Measurements from ENCODE around the gene EP400.

Gene EP400

DNA sequence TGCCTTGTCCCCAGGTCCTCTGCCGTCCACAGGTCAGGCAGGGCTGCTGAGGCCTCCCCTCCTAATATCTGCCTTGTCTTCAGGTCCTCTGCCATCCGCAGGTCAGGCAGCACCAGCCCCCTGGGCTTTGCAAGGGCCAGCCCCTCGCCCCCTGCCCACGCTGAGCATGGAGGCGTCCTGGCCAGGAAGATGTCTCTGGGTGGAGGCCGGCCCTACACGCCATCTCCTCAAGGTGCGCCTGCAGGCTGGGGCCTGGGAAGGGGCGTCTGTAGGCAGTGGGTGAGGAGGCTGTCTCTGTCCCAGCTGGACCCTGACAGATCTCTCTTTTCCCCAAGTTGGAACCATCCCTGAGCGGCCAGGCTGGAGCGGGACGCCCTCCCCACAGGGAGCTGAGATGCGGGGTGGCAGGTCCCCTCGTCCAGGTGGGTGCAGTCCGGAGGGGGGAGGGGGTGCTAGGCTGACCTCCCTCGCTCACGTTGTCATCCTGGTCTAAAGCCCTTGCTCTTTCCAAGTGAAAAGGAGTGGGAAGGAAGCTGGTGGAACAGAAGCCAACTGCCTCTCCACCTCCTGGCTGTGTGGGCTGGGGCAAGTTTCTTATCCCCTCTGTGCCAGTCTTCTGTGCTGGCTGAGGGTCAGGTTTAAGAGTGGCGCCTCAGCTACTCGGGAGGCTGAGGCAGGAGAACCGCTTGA lies 34.6 kb upstream of the EP400 start:
- H3K4me3 ChIP-seq (ENCODE audit: low read length) = no peak overlapping the region
- peaks cover 12% of the 10 kb centered on the region for H3K4me1 ChIP-seq (ENCODE audit: control insufficient read depth, insufficient read depth, low read length)
- no peaks in the 10 kb centered on the region for H3K27me3 ChIP-seq (ENCODE audit: control insufficient read depth, insufficient read depth, low read length)
- no peaks in the 10 kb centered on the region for H3K9me3 ChIP-seq (replicated peaks; ENCODE audit: low read length)
- H3K9ac ChIP-seq (ENCODE audit: low read depth, low read length) = no peak overlapping the region
- no peak overlapping the region for H3K4me2 ChIP-seq (ENCODE audit: low read length)
- peaks cover 44% of the 10 kb centered on the region for H3K36me3 ChIP-seq (ENCODE audit: insufficient read depth, low read length)

- H3K4me1 ChIP-seq (ENCODE audit: control insufficient read depth, insufficient read depth, low read length) = peaks cover 12% of the 10 kb centered on the region
- H3K36me3 ChIP-seq (ENCODE audit: insufficient read depth, low read length) = peaks cover 45% of the 10 kb centered on the region
- H3K27me3 ChIP-seq (ENCODE audit: control insufficient read depth, insufficient read depth, low read length) = no peaks in the 10 kb centered on the region
Measured at GRCh38 chr12:131915823-131916222, 33.9 kb upstream of the EP400 start.

DNA sequence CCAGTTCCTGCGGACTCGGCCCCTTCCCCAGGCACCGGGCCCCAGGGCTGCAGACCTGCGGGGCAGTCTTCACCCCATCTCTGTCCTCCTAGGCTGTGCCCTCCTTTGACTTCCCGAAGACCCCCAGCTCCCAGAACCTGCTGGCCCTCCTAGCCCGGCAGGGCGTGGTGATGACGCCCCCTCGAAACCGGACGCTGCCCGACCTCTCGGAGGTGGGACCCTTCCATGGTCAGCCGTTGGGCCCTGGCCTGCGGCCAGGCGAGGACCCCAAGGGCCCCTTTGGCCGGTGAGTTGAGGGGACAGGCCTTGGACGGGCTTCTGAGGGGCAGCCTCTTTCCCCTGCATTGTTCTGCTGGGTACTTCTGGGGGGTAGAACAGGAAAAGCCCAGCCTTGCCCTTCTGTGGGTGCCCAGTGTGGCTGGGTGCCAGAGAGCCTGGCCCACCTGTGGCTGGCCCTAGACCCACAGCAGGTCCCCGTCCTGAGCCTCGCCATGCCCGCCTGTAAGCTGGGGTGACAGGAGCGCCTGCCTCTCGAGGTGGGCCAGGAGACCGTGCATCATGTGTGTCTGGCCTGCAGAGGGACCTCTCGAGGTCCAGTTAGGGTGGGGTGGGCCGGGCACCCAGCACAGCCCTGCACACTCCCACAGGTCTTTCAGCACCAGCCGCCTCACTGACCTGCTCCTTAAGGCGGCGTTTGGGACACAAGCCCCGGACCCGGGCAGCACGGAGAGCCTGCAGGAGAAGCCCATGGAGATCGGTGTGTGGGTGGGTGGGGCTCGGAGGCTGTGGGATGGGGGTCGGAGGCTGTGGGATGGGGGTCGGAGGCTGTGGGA lies 33.2 kb upstream of the EP400 start:
- H3K9me3 ChIP-seq (replicated peaks; ENCODE audit: low read length) = no peaks in the 10 kb centered on the region

More at GRCh38 chr12:131915823-131916222, 33.9 kb upstream of the EP400 start:
- Histone ChIP-seq H3K4me2 (ENCODE audit: low read length) (no peak overlapping the region), H3K9ac (ENCODE audit: low read depth, low read length) (no peak overlapping the region), H3K4me3 (ENCODE audit: low read length) (no peak overlapping the region), H3K9me3 (replicated peaks; ENCODE audit: low read length) (no peaks in the 10 kb centered on the region)

GRCh38 chr12:131917139-131917710 lies 32.5 kb upstream of the EP400 start:
- no peaks in the 10 kb centered on the region for H3K9me3 ChIP-seq (replicated peaks; ENCODE audit: low read length)
- peaks cover 45% of the 10 kb centered on the region for H3K36me3 ChIP-seq (ENCODE audit: insufficient read depth, low read length)
- H3K27me3 ChIP-seq (ENCODE audit: control insufficient read depth, insufficient read depth, low read length) = no peaks in the 10 kb centered on the region
- H3K4me1 ChIP-seq (ENCODE audit: control insufficient read depth, insufficient read depth, low read length) = peaks cover 9% of the 10 kb centered on the region
- H3K9ac ChIP-seq (ENCODE audit: low read depth, low read length) = no peak overlapping the region
- no peak overlapping the region for H3K4me2 ChIP-seq (ENCODE audit: low read length)
- H3K4me3 ChIP-seq (ENCODE audit: low read length) = no peak overlapping the region

More for the DNA sequence above, 33.2 kb upstream of the EP400 start:
- Histone ChIP-seq H3K4me1 (ENCODE audit: control insufficient read depth, insufficient read depth, low read length) (peaks cover 12% of the 10 kb centered on the region), H3K4me2 (ENCODE audit: low read length) (no peak overlapping the region), H3K36me3 (ENCODE audit: insufficient read depth, low read length) (peaks cover 45% of the 10 kb centered on the region), H3K9ac (ENCODE audit: low read depth, low read length) (no peak overlapping the region), H3K27me3 (ENCODE audit: control insufficient read depth, insufficient read depth, low read length) (no peaks in the 10 kb centered on the region), H3K4me3 (ENCODE audit: low read length) (no peak overlapping the region)

- Histone ChIP-seq H3K9ac (ENCODE audit: low read depth, low read length) (no peak overlapping the region), H3K27me3 (ENCODE audit: control insufficient read depth, insufficient read depth, low read length) (no peaks in the 10 kb centered on the region), H3K36me3 (ENCODE audit: insufficient read depth, low read length) (peaks cover 45% of the 10 kb centered on the region), H3K9me3 (replicated peaks; ENCODE audit: low read length) (no peaks in the 10 kb centered on the region), H3K4me3 (ENCODE audit: low read length) (no peak overlapping the region), H3K4me2 (ENCODE audit: low read length) (no peak overlapping the region), H3K4me1 (ENCODE audit: control insufficient read depth, insufficient read depth, low read length) (peaks cover 3% of the 10 kb centered on the region)
Measured at GRCh38 chr12:131917711-131918306, 31.9 kb upstream of the EP400 start.

GRCh38 chr12:131918311-131919050 lies 31.3 kb upstream of the EP400 start:
- H3K4me2 ChIP-seq (ENCODE audit: low read length) = no peak overlapping the region
- H3K4me1 ChIP-seq (ENCODE audit: control insufficient read depth, insufficient read depth, low read length) = no peaks in the 10 kb centered on the region
- H3K27me3 ChIP-seq (ENCODE audit: control insufficient read depth, insufficient read depth, low read length) = no peaks in the 10 kb centered on the region
- no peak overlapping the region for H3K9ac ChIP-seq (ENCODE audit: low read depth, low read length)
- H3K4me3 ChIP-seq (ENCODE audit: low read length) = no peak overlapping the region
- H3K9me3 ChIP-seq (replicated peaks; ENCODE audit: low read length) = no peaks in the 10 kb centered on the region
- peaks cover 50% of the 10 kb centered on the region for H3K36me3 ChIP-seq (ENCODE audit: insufficient read depth, low read length)

DNA sequence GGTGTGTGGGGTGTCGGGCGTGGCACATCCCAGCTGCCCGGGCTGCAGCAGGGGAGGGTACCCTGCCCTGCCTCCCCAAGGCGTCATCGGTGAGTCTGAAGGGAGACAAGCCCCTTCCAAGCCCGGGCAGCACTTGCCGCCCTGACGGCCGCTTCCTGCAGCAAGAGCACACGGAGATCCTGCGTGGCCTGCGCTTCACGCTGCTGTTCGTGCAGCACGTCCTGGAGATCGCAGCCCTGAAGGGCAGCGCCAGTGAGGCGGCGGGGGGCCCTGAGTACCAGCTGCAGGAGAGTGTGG lies 30.7 kb upstream of the EP400 start:
- Histone ChIP-seq H3K4me2 (ENCODE audit: low read length) (no peak overlapping the region), H3K9me3 (replicated peaks; ENCODE audit: low read length) (no peaks in the 10 kb centered on the region), H3K4me3 (ENCODE audit: low read length) (no peak overlapping the region), H3K9ac (ENCODE audit: low read depth, low read length) (no peak overlapping the region), H3K4me1 (ENCODE audit: control insufficient read depth, insufficient read depth, low read length) (no peaks in the 10 kb centered on the region), H3K36me3 (ENCODE audit: insufficient read depth, low read length) (peaks cover 48% of the 10 kb centered on the region), H3K27me3 (ENCODE audit: control insufficient read depth, insufficient read depth, low read length) (no peaks in the 10 kb centered on the region)

- no peaks in the 10 kb centered on the region for H3K27me3 ChIP-seq (ENCODE audit: control insufficient read depth, insufficient read depth, low read length)
- no peak overlapping the region for H3K4me3 ChIP-seq (ENCODE audit: low read length)
- peaks cover 2% of the 10 kb centered on the region for H3K4me1 ChIP-seq (ENCODE audit: control insufficient read depth, insufficient read depth, low read length)
- H3K36me3 ChIP-seq (ENCODE audit: insufficient read depth, low read length) = peaks cover 43% of the 10 kb centered on the region
- H3K9ac ChIP-seq (ENCODE audit: low read depth, low read length) = no peak overlapping the region
- no peak overlapping the region for H3K4me2 ChIP-seq (ENCODE audit: low read length)
- no peaks in the 10 kb centered on the region for H3K9me3 ChIP-seq (replicated peaks; ENCODE audit: low read length)
Measured at GRCh38 chr12:131919366-131920156, 30.2 kb upstream of the EP400 start.

GRCh38 chr12:131920157-131920508 lies 29.6 kb upstream of the EP400 start:
- no peaks in the 10 kb centered on the region for H3K27me3 ChIP-seq (ENCODE audit: control insufficient read depth, insufficient read depth, low read length)
- no peak overlapping the region for H3K4me2 ChIP-seq (ENCODE audit: low read length)
- peaks cover 37% of the 10 kb centered on the region for H3K36me3 ChIP-seq (ENCODE audit: insufficient read depth, low read length)
- no peak overlapping the region for H3K9ac ChIP-seq (ENCODE audit: low read depth, low read length)
- no peak overlapping the region for H3K4me3 ChIP-seq (ENCODE audit: low read length)
- H3K4me1 ChIP-seq (ENCODE audit: control insufficient read depth, insufficient read depth, low read length) = peaks cover 5% of the 10 kb centered on the region
- H3K9me3 ChIP-seq (replicated peaks; ENCODE audit: low read length) = no peaks in the 10 kb centered on the region

DNA sequence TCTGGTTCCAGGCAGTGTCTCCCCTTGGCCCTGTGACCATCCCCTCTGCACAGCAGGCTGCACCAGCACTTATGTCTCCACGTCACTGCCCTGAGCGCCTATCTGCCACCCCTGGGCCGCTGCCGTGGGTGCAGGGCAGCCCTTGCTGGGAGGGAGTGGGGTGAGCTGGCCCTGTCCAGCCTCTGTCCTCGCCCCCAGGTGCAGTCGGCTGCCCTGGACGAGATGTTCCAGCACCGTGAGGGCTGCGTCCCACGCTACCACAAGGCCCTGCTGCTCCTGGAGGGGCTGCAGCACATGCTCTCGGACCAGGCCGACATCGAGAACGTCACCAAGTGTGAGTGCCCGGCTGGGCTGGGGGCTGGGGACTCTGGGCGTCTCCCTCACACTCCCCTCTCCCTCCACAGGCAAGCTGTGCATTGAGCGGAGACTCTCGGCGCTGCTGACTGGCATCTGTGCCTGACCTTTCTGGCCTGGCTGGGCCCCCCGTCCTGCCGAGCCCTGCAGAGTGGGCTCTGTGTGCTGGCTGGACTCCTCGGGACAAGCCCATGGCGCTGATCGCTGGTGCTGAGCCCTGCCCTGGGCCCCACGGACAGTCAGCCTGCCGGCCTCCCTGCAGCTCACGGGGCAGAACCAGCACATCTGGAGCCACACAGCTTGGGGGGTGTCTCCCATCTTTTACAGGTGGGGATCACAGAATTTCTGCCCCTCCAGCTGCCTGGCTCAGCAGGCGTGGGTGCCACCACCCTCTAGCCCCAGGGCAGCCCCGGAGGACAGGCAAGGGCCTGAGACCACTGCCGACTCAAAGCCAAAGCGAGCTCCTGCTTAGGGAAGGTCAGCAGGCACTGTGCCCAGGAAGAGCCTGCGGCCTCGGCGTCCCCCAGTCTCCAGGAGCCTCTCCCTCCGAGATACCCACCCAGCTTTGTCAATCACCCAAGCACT lies 28.6 kb upstream of the EP400 start:
- peaks cover 5% of the 10 kb centered on the region for H3K4me1 ChIP-seq (ENCODE audit: control insufficient read depth, insufficient read depth, low read length)
- no peak overlapping the region for H3K4me3 ChIP-seq (ENCODE audit: low read length)
- peaks cover 27% of the 10 kb centered on the region for H3K36me3 ChIP-seq (ENCODE audit: insufficient read depth, low read length)
- H3K4me2 ChIP-seq (ENCODE audit: low read length) = no peak overlapping the region
- no peaks in the 10 kb centered on the region for H3K27me3 ChIP-seq (ENCODE audit: control insufficient read depth, insufficient read depth, low read length)
- H3K9me3 ChIP-seq (replicated peaks; ENCODE audit: low read length) = no peaks in the 10 kb centered on the region
- H3K9ac ChIP-seq (ENCODE audit: low read depth, low read length) = no peak overlapping the region

Data from skeletal muscle satellite cell (primary cell).